HG02678 (cell line): Measurements from ENCODE around the gene PCSK5.

Source experiments
- ATAC-seq: cut with Tn5 transposase; IDR thresholded peaks from one replicate; pipeline ENCODE4 v1.9.1; 2021; ENCODE audit warnings: mild to moderate bottlenecking, moderate library complexity; ENCODE audit not compliant: unreplicated experiment

Gene PCSK5

DNA sequence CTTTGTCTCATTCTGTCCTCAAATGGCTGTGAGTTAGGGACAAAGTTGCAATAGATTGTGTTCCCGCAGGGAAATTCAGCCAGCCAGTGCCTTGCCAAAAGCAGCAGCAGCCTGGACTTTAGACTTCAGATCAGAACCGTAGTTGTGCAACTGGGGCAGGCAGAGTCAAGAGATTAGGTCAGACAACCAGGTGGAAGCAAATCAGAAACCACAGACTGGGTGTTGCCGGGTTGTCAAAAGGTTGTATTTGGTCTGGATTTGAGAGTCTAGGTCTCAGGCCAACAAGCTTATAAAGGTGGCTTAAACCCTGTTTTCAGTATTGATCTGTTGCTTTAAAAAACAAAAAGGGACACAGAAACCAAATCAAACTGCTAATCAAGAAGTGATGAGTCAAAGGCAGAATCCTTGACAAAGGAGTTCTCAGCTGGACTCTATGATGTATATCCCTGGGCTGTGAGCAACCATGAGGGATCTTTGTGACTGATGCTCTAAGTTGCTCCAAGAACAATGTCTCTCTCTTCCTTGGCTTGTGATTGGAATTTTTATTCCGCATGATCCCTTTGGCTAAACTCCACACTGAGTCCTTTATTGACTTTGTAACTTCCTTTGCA lies 482.8 kb downstream of the PCSK5 start:
- no peak for ATAC-seq

DNA sequence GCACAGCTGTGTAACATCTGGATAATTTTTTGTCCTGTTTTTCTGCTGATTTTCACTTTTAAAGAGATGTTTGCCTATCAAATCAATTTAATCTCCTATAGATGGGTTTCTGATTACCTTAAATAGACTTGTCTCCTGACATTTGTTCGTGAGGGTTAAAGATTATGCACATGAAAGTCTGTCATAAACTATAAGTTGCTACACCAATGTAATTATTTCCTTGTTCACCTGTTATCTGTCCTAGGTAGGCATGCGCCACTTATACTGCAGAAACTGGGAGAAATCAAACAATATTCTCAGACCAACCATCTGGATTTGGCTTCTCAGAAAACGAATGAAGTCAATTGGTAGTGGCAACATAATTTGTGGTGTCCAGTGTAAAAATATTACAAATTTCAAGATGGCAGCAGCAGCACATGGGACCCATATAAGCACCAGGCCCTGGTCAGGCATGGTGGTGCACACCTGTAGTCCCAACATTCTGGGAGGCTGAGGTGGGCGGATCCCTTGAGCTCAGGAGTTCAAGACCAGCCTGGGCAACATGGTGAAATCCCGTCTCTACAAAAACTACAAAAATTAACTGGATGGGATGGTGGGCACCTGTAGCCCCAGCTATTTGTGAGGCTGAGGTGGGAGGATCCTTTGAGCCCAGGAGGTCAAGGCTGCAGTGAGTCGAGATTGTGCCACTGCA lies 483.5 kb downstream of the PCSK5 start:
- ATAC-seq, result no peak

DNA sequence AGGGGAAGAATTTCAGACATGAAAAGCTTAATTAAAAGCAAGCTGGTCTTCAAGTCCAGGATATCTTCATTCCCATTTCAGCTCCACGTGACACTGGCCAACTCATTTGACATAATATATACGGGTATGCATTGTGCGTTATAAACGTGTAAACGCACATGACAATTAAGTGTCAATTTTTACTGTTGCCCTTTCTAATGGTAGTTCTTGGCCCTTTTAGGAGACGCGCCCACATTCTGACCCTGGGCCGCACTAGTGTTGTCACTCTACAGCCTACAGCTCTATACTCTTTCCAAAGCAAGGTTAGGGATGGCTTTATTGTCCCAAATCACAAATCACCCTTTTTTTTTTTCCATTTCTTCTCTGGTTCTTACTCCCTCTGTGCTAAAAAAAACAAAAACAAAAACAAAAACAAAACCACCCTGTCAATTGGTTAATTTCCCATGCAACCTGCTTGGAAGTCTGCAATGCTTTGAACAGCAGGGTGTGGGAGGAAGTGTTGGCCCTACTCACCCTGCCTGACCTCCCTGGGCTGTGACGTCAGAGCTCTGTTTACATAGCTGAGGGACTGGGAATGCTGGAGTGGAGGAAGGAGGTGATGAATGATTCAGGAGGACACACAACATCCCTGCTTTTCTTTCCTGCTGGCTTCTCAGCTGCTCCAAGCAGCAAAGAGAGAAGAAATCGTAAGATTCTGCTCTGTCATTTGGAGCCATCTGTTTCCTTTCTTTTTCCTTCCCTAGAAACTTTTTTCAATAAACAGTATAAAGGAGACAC lies 484.5 kb downstream of the PCSK5 start:
- ATAC-seq, result no peak

DNA sequence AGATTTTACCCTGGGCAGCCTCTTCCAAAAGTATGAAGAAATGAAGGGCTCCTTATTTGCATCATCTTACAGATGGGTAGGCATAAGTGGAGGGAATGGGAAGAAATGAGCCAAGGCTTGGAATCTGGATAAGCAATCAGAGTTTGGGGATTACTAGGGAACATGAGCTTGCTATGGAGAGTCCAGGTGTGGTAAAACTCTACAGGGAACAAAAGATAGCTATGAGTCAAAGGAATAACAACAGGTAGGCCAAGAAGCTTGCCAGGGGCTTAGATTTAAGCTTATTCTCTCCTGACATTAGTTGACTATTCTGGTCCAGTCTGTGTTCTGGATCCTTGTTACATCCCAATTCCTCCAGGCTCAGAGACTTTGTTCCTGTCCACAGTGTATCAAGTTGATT lies 487.3 kb downstream of the PCSK5 start:
- ATAC-seq, result no peak

DNA sequence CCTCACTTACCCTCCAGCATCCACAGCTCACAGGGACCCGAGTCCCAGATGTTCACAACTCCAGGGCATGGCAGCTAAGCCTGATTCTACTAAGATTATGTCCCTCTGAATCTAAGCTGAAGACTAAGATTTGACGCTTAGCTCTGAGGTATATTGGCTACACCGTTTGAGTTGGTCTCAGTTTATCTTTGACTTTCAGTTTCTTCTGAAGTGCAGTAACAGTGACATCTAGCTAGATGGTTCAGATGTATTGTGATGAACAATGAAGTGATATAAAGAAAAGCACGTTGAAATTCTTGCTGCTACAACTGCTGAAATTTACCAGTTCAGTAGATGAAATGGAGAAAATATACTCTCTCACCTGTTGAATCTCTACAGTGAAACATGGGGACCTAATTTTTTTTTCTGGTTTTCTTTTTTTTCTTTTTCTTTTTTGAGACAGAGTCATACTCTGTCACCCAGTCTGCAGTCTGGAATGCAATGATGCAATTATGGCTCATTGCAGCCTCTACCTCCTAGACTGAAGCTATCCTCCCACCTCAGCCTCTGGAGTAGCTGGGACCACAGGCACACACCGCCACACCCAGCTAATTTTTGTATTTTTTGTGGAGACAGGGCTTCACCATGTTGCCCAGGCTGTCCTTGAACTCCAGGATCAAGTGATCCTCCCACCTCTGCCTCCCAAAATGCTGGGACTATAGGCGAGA lies 488.0 kb downstream of the PCSK5 start:
- ATAC-seq, result no peak

DNA sequence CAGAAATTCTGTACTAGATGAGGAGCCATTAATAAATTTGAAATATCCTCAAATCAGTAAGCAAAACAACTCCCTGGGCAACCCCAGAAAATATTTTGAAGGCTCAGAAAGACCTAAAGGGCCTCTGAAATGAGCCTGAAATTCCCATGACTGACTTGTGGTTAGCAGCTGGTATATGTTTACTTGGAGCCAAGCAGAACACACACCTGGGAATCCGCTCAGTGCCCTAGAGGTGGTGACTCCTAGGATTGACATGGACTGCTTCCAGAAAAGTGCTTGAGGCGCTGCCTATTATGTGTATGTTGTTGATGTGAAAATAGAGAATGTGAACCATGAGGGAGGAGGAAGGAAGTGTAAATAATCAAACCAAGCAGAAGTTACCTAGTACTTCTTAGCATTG lies 489.0 kb downstream of the PCSK5 start:
- no peak for ATAC-seq

DNA sequence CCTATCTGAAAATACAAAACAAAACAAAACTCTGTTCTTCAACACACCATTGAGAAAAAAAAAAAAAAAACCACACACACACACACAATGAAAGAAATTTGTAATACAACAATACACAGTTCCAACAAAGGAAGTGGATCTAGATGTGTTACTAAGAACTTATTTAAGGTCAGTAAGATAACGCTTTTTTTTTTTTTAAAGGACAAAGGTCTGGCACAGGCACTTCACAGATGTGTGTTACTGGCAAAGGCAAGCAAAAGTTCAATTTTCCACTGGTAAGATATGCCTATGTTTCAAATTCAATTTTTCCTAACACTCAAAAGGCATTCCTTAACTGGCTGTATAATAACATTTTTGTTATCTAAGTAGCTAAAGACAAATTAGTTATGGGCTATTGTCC lies 500.2 kb downstream of the PCSK5 start:
- ATAC-seq, result no peak

DNA sequence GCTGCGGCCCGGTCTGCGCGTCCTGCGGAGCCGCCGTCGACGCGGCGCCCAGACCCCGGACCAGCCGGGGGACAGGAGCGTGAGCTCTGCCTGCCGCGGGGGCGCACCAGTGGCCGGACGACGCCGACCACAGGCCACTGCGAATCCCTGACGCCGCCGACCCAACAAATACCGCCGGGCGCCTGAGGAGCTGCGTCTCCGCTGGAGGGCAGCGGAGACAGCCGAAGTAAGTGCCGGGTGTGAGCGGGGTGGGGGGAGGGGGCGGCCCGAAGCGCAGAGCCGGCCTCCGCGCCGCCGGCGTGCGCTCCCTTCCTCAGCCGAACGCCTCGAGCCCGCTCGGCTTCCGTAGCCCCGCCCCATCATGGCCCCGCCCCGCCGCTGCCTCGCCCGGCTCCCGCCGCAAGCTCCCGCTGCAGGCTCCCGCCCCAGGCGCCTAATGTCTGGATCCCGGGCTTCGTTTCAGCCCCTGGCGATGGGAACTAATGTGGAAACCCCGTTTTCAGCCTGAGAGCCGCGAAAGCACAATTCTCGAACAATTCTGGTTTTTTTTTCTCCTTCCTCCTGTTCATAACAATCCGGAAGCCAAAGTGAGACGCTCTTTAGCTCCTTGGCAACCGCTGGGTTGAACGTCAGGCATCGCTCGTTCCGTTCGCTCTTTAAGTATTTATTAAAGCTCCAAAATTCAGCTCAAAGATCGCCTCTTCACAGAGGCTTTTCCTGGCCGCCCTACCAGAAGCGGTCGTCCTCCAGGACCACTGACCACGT lies 503.9 kb downstream of the PCSK5 start, which contains the start of gene RFK:
TSS of gene RFK (minus strand) at position 232 of the 765 bp plus-strand sequence. CDS start 255 bp downstream, outside the sequence.
- peak; percentile 67 for ATAC-seq

DNA sequence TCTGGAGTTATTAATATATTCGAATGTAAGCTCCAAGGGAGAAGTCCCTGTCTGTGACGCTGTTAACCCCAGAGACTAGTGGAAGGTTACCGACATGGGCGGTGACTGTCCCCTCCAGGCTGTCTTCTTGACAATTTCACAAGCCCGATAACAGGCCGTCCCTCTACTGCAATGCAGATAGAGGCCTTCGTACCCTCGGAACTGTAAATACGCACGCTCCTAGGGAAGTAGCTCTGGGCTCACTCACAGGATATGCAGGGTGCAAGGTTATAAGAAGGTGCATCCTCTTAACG lies 504.4 kb downstream of the PCSK5 start:
- ATAC-seq, result peak; percentile 43

DNA sequence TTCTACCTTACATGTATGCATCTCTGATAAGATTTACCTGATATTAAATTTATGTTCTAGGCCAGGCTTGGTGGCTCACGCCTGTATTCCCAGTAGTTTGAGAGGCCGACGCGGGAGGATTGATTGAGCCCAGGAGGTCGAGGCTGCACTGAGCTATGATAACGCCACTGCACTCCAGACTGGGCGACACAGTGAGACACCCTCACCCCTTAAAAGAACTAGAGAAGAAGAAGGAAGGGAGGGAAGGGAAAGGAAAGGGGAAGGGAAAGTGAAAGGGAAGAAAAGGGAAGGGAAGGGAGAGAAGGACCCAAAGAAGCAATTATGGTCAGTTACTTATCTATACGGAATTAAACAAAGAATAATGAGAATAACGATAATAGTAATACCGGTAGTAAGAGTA lies 504.9 kb downstream of the PCSK5 start:
- no peak for ATAC-seq

DNA sequence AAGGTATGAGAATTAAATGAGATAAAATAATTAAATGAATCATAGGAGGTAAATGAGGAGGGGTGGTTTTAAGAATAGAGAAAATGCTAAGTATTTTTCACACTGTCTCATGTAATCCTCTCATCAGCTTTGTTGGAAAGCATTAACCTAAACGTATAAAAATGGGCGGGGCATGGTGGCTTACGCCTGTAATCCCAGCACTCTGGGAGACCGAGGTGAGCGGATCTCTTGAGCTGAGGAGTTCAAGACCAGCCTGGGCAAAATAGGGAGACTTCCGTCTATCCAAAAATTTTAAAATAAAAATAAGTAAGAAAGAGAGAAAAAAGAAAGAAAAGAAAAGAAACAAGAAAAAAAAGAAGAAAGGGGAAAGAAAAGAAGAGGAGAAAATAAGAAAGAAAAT lies 505.7 kb downstream of the PCSK5 start:
- no peak for ATAC-seq

DNA sequence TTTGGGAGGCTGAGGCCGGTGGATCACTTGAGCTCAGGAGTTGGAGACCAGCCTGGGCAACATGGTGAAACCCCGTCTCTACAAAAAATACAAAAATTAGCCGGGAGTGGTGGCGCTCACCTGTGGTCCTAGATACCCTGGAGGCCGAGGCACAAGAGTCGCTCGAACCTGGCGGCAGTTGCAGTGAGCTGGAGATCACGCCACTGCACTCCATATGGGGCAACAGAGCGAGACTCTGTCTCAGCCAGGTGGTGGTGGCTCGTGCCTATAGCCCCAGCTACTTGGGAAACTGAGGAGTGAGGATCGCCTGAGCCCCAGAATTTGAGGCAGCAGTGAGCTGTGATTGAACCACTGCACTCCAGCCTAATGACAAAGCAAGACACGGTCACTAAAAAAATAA lies 506.1 kb downstream of the PCSK5 start:
- no peak for ATAC-seq

DNA sequence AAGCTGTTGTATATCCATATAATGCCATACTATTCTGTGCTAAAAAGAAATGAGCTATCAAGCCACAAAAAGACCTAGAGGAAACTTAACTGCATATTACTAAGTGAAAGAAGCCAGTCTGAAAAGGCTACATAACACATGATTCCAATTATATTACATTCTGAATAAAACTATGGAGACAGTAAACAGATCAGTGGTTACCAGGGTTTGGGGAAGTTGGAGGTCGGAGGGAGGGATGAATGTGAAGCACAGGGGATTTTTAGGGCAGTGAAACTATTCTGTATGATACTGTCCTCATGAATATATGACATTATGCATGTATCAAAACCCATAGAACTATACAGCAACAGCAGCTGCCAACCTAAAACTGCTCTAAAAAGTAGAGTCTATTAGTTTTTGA lies 509.4 kb downstream of the PCSK5 start:
- no peak for ATAC-seq

DNA sequence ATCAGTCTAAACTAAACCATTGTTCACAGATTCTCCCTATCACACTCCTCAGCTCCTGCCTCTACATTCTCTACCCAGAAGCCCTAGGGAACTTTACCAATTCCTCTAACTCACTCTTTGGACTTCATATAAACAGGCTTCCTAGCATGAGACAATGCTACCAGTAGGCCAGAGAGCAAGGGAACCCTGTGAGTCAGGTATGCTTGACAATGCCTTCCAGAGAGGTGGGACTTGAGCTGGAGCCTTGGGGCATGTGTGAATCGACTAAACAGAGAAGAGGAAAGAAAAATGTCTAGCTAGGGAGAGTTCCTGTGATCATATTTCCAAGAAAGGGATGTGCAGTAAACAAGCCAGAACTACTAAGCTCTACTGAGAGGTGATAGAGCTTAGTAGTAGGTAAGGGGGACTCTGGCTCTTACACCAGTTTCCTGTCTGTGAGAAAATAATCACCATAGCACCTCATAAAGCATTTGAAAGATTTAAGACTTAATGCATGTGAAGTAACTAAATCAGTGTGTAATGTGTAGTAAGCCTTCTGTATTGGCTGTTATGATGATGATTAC lies 510.1 kb downstream of the PCSK5 start:
- ATAC-seq, result no peak

DNA sequence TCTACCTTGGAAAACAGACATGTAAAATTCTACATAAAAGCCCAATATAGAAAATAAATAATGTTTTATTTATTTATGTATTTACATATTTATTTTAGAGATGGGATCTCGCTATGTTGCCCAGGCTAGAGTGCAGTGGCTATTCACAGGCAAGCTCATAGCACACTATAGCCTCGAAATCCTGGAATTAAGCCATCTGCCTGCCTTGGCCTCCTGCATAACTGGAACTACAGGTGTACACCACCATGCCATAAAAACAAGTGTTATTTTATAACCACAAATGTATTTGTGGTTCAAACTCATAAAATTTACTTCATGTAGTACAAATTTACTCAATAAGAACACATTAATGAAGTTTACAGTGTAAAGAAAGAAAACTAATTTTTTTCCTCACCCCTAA lies 510.7 kb downstream of the PCSK5 start:
- no peak for ATAC-seq

DNA sequence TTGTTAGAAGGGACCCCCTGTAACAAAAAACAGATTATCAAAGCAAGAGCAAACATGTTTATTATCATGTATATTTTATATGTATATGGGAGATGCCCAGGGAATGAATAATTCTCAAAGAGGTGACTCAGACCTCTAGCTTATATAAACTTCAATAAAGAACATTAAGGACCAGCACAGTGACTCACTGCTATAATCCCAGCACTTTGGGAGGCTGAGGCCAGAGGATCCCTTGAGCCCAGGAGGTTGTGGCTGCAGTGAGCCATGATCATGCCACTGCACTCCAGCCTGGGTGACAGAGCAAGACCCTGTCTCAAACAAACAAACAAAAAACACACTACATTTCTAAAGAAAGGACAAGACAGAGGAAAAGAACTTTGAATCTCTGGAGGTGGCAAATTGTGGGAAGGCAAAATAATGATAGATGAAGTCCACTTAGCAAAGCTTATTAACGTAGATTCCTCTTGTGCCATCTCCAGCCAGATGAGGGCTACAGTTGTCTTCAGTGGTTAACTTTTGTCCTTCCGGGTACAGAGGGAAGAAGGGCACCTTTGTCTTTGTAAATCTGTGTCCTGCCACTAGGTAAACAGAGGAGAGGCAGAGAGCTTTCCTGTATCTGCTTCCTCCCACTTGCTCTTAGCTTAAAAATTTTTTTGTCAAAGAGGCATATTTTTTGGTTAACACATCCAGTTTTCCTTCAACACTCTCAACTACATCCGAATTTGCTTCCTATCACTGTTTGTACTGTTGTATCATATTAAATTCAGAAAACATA lies 511.3 kb downstream of the PCSK5 start:
- no peak for ATAC-seq

DNA sequence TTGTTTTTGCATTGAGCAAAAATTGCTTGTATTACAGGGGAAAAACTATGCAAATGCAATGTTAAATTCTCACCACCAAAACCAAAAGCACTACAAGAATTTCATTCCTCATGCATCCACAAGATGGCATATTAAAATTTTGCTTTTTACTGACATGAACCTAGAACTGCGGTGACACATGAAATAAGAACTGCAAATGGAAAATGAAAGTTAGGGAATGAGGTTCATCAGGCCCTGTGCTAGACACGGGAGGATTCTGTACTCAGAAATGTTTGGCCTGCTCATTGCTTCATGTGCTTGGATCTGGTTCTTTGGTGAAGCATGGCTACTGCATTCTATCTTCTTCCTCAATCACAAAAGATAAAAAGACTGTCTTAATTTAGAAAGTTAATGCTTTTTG lies 512.9 kb downstream of the PCSK5 start:
- ATAC-seq, result peak; percentile 92

DNA sequence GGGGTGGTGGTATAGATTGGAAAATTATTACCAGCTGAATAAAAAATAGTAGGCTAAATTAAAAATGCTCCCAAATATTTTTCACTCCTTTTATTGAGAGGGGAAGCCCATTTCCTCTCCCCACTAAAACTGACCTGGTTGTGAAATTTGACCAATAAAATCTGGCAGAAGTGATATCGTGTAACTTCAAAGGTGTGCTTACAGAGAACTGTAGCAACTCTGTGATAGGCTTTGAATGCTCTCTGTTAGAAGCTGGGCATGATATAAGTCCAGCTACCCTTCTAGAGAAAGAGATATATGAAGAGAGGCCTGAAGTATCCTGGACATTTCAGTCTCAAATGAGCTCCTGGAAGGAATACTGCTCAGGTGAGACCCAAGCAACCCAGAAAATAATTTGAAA lies 513.9 kb downstream of the PCSK5 start:
- ATAC-seq, result no peak

DNA sequence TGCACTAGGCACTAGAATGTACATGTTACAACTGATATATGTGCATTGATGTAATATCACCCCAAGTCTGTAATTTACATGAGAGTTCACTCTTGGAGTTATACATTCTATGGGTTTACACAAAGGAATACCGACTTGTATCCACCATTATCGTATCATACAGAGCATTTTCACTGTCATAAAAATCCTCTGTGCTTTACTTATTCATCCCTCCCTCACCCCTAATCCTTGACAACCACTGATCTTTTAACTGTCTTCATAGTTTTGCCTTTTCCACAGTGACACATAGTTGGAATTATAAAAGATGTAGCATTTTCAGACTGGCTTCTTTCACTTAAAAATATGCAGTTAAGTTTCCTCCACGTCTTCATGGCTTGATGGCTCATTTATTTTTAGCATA lies 514.9 kb downstream of the PCSK5 start:
- no peak for ATAC-seq

DNA sequence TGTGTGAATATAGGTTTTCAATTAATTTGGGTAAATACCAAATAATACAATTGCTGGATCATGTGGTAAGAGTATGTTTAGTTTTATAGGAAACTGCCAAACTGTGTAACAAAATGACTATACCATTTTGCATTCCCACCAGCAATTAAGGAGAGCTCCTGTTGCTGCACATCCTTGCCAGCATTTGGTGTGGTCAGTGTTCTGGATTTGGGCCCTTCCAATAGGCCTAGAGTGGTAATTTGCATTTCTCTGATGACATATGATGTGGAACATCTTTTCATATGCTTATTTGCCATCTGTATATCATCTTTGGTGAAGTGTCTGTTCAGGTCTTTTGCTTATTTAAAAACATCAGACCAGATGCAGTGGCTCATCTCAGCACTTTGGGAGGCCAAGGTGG lies 515.4 kb downstream of the PCSK5 start:
- ATAC-seq, result no peak
